Thoracic aorta (tissue), 2 donors: ENCODE results near the gene NFIX. TPM values are rescaled to one million over a fixed set of nuclear protein-coding genes. Genes with fewer than 3 reads are reported as not detected.
A peak's percentile ranks its signal among the peaks of the same experiment; 100 is the strongest.

Source experiments
- ATAC-seq: fragments of 150-250 bp; one replicate; pipeline ENCODE4 v1.8.0; 2017; ENCODE audit warnings: low read depth; ENCODE audit not compliant: insufficient number of reproducible peaks, low FRiP score
- DNase-seq: peaks from one replicate; pipeline ENCODE4 v3.0.0-alpha.2; 2020; ENCODE audit warnings: low spot score
- H3K27ac ChIP-seq, 2 donors: fragments of 200-600 bp; sonication (generic); 1 replicate in 1 of 2; 2 replicates in 1 of 2; pipeline ENCODE4 v1.5.1; 2016; ENCODE audit warnings: mild to moderate bottlenecking in 2 of 2, moderate library complexity in 2 of 2
- H3K27me3 ChIP-seq: fragments of 200-600 bp; sonication (generic); replicated peaks from 2 replicates; pipeline ENCODE4 v1.6.0; 2016; ENCODE audit warnings: mild to moderate bottlenecking; ENCODE audit not compliant: insufficient read depth
- H3K36me3 ChIP-seq: fragments of 200-600 bp; sonication (generic); one replicate; pipeline ENCODE4 v1.5.1; 2016
- H3K4me1 ChIP-seq, 2 donors: fragments of 200-600 bp; sonication (generic); 1 replicate in 1 of 2; 2 replicates in 1 of 2; pipeline versions ENCODE4 v1.5.1 to v1.6.0; 2016; ENCODE audit warnings: low read depth in 2 of 2, mild to moderate bottlenecking in 1 of 2; ENCODE audit not compliant: control insufficient read depth in 1 of 2
- H3K4me3 ChIP-seq: fragments of 200-600 bp; sonication (generic); 2 replicates; pipeline ENCODE4 v1.5.1; 2016; ENCODE audit warnings: mild to moderate bottlenecking
- H3K9me3 ChIP-seq: fragments of 200-600 bp; sonication (generic); 2 replicates; pipeline ENCODE4 v1.5.1; 2016
- CTCF ChIP-seq: fragments of 200-600 bp; sonication (generic); IDR thresholded peaks from one replicate; pipeline ENCODE4 v1.5.1; 2019; ENCODE audit warnings: antibody characterized with exemption
- total RNA-seq, 2 donors: library from RNA; depleted of rRNA; stranded (reverse); fragments of >200 nt; gene quantifications; one replicate each; pipeline versions ENCODE4 v1.1.0 to v1.2.3, GENCODE V29; 2016

Gene NFIX
- total RNA-seq, 2 donors from 2014 or later: 126 to 145 TPM

- no peaks in the 10 kb centered on the region for H3K9me3 ChIP-seq
Observed at GRCh38 chr19:13058951-13059660, 63.8 kb downstream of the NFIX start.

GRCh38 chr19:13060233-13060963 is 65.1 kb downstream of the NFIX start:
- Histone ChIP-seq H3K4me3 (peak overlapping the region; percentile 76), H3K9me3 (no peaks in the 10 kb centered on the region), H3K4me1 (peaks cover 90 to 99% of the 10 kb centered on the region in 2 donors), H3K27ac (peak overlapping the region; percentile 99 to 100), H3K36me3 (no peaks in the 10 kb centered on the region), H3K27me3 (no peaks in the 10 kb centered on the region)
- no peak for TF ChIP-seq CTCF
- DNase-seq (no peak), ATAC-seq (no peak)

More at GRCh38 chr19:13058951-13059660, 63.8 kb downstream of the NFIX start:
- TF ChIP-seq CTCF: no peak
- ATAC-seq (no peak), DNase-seq (no peak)
- Histone ChIP-seq H3K4me1 (peaks cover 87 to 99% of the 10 kb centered on the region in 2 donors), H3K4me3 (no peak overlapping the region), H3K27ac (peak overlapping the region; percentile 99 to 100), H3K27me3 (no peaks in the 10 kb centered on the region), H3K36me3 (no peaks in the 10 kb centered on the region)

GRCh38 chr19:13060964-13061927 is 66.0 kb downstream of the NFIX start:
- Histone ChIP-seq H3K4me1 (peaks cover 89 to 99% of the 10 kb centered on the region in 2 donors), H3K27ac (peak overlapping the region; percentile 99 to 100), H3K36me3 (no peaks in the 10 kb centered on the region), H3K9me3 (no peaks in the 10 kb centered on the region), H3K27me3 (no peaks in the 10 kb centered on the region), H3K4me3 (peak overlapping the region; percentile 76)
- no peak for DNase-seq
- TF ChIP-seq CTCF: peak; percentile 93
- peak; percentile 26 for ATAC-seq

GRCh38 chr19:13062317-13062716 is 67.0 kb downstream of the NFIX start:
- no peak for TF ChIP-seq CTCF
- Histone ChIP-seq H3K9me3 (no peaks in the 10 kb centered on the region), H3K4me1 (peaks cover 89 to 99% of the 10 kb centered on the region in 2 donors), H3K36me3 (no peaks in the 10 kb centered on the region), H3K4me3 (no peak overlapping the region), H3K27me3 (no peaks in the 10 kb centered on the region), H3K27ac (peak overlapping the region; percentile 99 to 100)
- DNase-seq (no peak), ATAC-seq (no peak)
